Testis (tissue), 3 donors: ENCODE results near the gene SLC19A1. TPM values are rescaled to one million over a fixed set of nuclear protein-coding genes. Genes with fewer than 3 reads are reported as not detected.

Experiments used
- DNase-seq: peaks from one replicate; pipeline ENCODE4 v3.0.0-alpha.2; 2019
- H3K27ac ChIP-seq, 2 donors: fragments of 200-600 bp; sonication (generic); one replicate each; pipeline ENCODE4 v1.5.1; 2019
- H3K27me3 ChIP-seq: fragments of 200-600 bp; sonication (generic); one replicate; pipeline ENCODE4 v1.5.1; 2019
- H3K36me3 ChIP-seq: fragments of 200-600 bp; sonication (generic); one replicate; pipeline ENCODE4 v1.5.1; 2017; ENCODE audit warnings: low read depth; ENCODE audit errors: missing control alignments
- H3K4me1 ChIP-seq: fragments of 200-600 bp; sonication (generic); one replicate; pipeline ENCODE4 v1.5.1; 2019
- H3K4me3 ChIP-seq, 2 donors: fragments of 200-600 bp; sonication (generic); one replicate each; pipeline ENCODE4 v1.5.1; 2017 to 2019
- H3K9me3 ChIP-seq: fragments of 200-600 bp; sonication (generic); one replicate; pipeline ENCODE4 v1.5.1; 2017
- POLR2A ChIP-seq: fragments of 450-650 bp; IDR thresholded peaks from one replicate; pipeline ENCODE4 v1.6.1; 2017; ENCODE audit warnings: antibody characterized with exemption, mild to moderate bottlenecking, moderate library complexity
- WGBS, 2 donors: methylation state at CpG; one replicate each; pipeline ENCODE4 v1.1.5; 2018; 5-methylcytosine and 5-hydroxymethylcytosine counted together
- intact Hi-C: fragments of 100-400 bp; cut with DNase I; formaldehyde crosslinking; loops from one replicate; pipeline ENCODE4 v1.15.1; 2023; ENCODE audit warnings: low total_unique reads
- polyA plus RNA-seq: library from polyadenylated mRNA; stranded (reverse); fragments of 350-450 nt; fragmentation: Illumina TruSeq; extraction: RNeasy Lipid Tissue Mini Kit (QIAGEN cat#74804); gene quantifications from one replicate; pipeline ENCODE4 v1.2.3, GENCODE V29; 2014; ENCODE audit warnings: low read depth, low replicate concordance; ENCODE audit not compliant: insufficient read depth
- total RNA-seq, 2 donors: library from RNA; depleted of rRNA; stranded (reverse); fragments of >200 nt; gene quantifications; one replicate each; pipeline ENCODE4 v1.2.3, GENCODE V29; 2016
- TF ChIP-seq, protein P1 (sequence below), 3 experiments: fragments of 450-650 bp in 2 of 3; fragments of 200-600 bp in 1 of 3; sonication (generic) in 1 of 3; IDR thresholded peaks; one replicate each; pipeline ENCODE4 v1.5.1; 2016 to 2019; ENCODE audit warnings: antibody characterized with exemption in 3 of 3, mild to moderate bottlenecking in 2 of 3, moderate library complexity in 1 of 3

The SLC19A1 gene
- total and polyA plus RNA-seq, 3 donors from 2014 or later = 5.5 to 17.4 (median 15.7) TPM

- H3K9me3 ChIP-seq = no peaks in the 10 kb centered on the region
- H3K4me1 ChIP-seq = peaks cover 10% of the 10 kb centered on the region
- 86 to 87% methylated on average over 16 of the region's 16 CpGs for WGBS, 2 donors
- intact Hi-C loops = no loop called here
- H3K27me3 ChIP-seq = no peaks in the 10 kb centered on the region
- TF ChIP-seq, protein P1, sequence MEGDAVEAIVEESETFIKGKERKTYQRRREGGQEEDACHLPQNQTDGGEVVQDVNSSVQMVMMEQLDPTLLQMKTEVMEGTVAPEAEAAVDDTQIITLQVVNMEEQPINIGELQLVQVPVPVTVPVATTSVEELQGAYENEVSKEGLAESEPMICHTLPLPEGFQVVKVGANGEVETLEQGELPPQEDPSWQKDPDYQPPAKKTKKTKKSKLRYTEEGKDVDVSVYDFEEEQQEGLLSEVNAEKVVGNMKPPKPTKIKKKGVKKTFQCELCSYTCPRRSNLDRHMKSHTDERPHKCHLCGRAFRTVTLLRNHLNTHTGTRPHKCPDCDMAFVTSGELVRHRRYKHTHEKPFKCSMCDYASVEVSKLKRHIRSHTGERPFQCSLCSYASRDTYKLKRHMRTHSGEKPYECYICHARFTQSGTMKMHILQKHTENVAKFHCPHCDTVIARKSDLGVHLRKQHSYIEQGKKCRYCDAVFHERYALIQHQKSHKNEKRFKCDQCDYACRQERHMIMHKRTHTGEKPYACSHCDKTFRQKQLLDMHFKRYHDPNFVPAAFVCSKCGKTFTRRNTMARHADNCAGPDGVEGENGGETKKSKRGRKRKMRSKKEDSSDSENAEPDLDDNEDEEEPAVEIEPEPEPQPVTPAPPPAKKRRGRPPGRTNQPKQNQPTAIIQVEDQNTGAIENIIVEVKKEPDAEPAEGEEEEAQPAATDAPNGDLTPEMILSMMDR (IDR thresholded peaks at IDR 0.05) = no peak
- TF ChIP-seq POLR2A = no peak
- H3K27ac ChIP-seq = no peak overlapping the region
- H3K36me3 ChIP-seq = no peaks in the 10 kb centered on the region
- no peak overlapping the region for H3K4me3 ChIP-seq
- no peak for DNase-seq
These were observed 4.7 kb upstream of the SLC19A1 start for GRCh38 chr21:45546636-45547544.

DNA sequence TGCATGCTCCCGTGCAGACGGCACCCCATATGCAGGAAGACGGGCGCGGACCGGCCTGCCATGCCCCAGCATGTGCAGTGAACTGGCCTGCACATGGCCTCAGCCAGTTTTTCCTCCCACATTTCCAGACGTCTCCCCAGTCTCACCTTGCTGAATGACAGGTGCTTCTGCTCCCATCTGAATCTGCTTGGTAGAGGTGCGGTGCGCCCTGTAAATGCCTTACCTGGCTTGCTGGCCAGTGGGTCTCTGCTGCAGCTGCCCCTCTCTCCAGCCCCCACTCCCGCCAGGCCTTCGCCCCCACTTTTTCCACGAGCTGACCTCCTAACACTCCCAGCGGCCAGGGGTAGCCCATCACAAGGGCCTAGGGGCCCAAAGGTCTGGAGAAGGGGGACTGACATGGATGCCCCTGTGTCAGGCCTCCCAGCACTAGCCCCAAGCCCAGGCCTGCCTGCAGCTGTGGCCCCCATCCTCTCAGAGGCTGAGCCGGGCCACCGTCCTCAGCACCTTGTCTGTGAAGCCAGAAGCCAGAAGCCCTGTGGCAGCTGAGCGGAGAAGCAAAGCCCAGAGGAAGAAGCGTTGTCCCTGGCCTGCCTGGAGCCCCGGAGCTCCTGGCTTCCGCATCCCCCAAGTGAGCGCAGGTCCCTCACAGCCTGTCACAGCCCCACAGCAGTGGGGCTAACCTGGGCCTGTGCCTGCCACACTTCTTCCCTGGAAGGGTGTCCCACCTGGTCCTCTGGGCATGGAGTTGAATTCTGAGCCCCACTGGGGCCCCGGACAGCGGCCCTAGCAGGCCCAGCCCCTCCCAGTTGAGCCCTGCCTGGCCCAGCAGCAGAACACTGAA lies 3.7 kb upstream of the SLC19A1 start:
- Histone ChIP-seq H3K9me3 (no peaks in the 10 kb centered on the region), H3K27ac (no peak overlapping the region), H3K4me1 (peaks cover 16% of the 10 kb centered on the region), H3K27me3 (no peaks in the 10 kb centered on the region), H3K36me3 (no peaks in the 10 kb centered on the region), H3K4me3 (no peak overlapping the region)
- no peak for DNase-seq
- intact Hi-C loops = no loop called here
- WGBS, 2 donors = 88 to 89% methylated on average over 13 to 22 of the region's 22 CpGs
- TF ChIP-seq, protein P1 (IDR thresholded peaks at IDR 0.05) = no peak
- TF ChIP-seq POLR2A = no peak

DNA sequence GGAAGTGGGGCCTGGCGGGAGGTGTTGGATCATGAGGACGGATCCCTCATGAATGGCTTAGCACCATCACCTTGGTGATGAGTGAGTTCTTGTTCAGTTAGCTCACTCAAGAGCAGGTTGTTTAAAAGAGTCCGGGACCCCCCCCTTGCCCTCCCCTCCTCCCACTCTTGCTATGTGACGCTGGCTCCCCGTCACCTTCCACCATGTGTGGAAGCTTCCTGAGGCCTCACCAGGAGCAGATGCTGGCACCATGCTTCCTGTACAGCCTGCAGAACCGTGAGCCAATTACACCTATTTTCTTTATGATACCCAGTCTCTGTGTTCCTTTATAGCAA lies 3.0 kb upstream of the SLC19A1 start:
- Histone ChIP-seq H3K4me1 (peaks cover 16% of the 10 kb centered on the region), H3K27me3 (no peaks in the 10 kb centered on the region), H3K4me3 (no peak overlapping the region), H3K36me3 (no peaks in the 10 kb centered on the region), H3K27ac (no peak overlapping the region), H3K9me3 (no peaks in the 10 kb centered on the region)
- no peak for DNase-seq
- 86 to 99% methylated on average over 6 of the region's 6 CpGs for WGBS, 2 donors
- TF ChIP-seq, protein P1 (IDR thresholded peaks at IDR 0.05) = no peak
- TF ChIP-seq POLR2A = no peak
- intact Hi-C loops = no loop called here

GRCh38 chr21:45544449-45545235 lies 2.4 kb upstream of the SLC19A1 start:
- 92 to 95% methylated on average over 12 to 18 of the region's 18 CpGs for WGBS, 2 donors
- no peaks in the 10 kb centered on the region for H3K27me3 ChIP-seq
- intact Hi-C loops = no loop called here
- no peaks in the 10 kb centered on the region for H3K36me3 ChIP-seq
- H3K27ac ChIP-seq = no peak overlapping the region
- no peak for DNase-seq
- H3K9me3 ChIP-seq = no peaks in the 10 kb centered on the region
- no peak for TF ChIP-seq POLR2A
- TF ChIP-seq, protein P1 (IDR thresholded peaks at IDR 0.05) = no peak
- H3K4me3 ChIP-seq = no peak overlapping the region
- H3K4me1 ChIP-seq = peaks cover 16% of the 10 kb centered on the region
